Measurements from ENCODE around the gene FBF1. TPM values are rescaled to one million over a fixed set of nuclear protein-coding genes. Genes with fewer than 3 reads are reported as not detected.
A peak's percentile ranks its signal among the peaks of the same experiment; 100 is the strongest.

The FBF1 gene
- total and polyA plus RNA-seq, 9 of the 15 experiments (the other 6 are each of a cell fraction or from before 2014, with no cell fraction given), result 0.46 to 14.9 (median 7.5) TPM

- ATAC-seq, result no peak
- 81% methylated on average over 11 of the region's 11 CpGs for WGBS (ENCODE audit: insufficient coverage, low coverage, missing lambda C conversion rate)
- no TSS peak for BruUV-seq (replicated peaks)
- Histone ChIP-seq H3K4me1 (replicated peaks in 1 of 2; ENCODE audit: control insufficient read depth in 2 of 2, insufficient read depth in 2 of 2, low read length in 2 of 2) (peaks cover 3 to 14% of the 10 kb centered on the region in 2 experiments; a peak in 4 of 5 replicates), H3K27ac (ENCODE audit: extremely low read depth, low read depth, low read length) (no peak overlapping the region), H3K9me3 (replicated peaks; ENCODE audit: control insufficient read depth, insufficient read depth, low read depth, low read length) (no peaks in the 10 kb centered on the region), H3K4me2 (ENCODE audit: insufficient read depth, low read length) (no peak overlapping the region), H2AFZ (ENCODE audit: low read depth, low read length) (no peak overlapping the region), H3K79me2 (ENCODE audit: control insufficient read depth, insufficient read depth, low read length) (no peaks in the 10 kb centered on the region), H3K27me3 (ENCODE audit: control insufficient read depth in 2 of 2, insufficient read depth in 2 of 2, low read length in 2 of 2) (no peaks in the 10 kb centered on the region), H4K20me1 (replicated peaks; ENCODE audit: control insufficient read depth, insufficient read depth, low read length) (no peaks in the 10 kb centered on the region), H3K9me1 (ENCODE audit: control insufficient read depth, insufficient read depth, low read length) (no peaks in the 10 kb centered on the region), H3K4me3 (no peak overlapping the region), H3K36me3 (ENCODE audit: control insufficient read depth, insufficient read depth, low read length) (peaks cover 15% of the 10 kb centered on the region; the same call in 2 of the 3 replicates), H3K9ac (ENCODE audit: insufficient read depth in 1 of 2, low read depth in 2 of 2, low read length in 2 of 2) (0 out of 4 replicates have a peak overlapping the region, but pooled peaks of 1 of the 2 experiments have one; percentile 15)
- in situ Hi-C loops (cut with MboI), result no loop called here
- FAIRE-seq, result no peak
- TF ChIP-seq MXD1 (CRISPR knock-in tag; IDR thresholded peaks at IDR 0.05; ENCODE audit: borderline replicate concordance, poor library complexity, severe bottlenecking) (no peak), COPS2 (conservative IDR thresholded peaks at IDR 0.05) (no peak)
- ChIA-PET POLR2A (interaction anchor here (1.4 to 2.1 kb wide), 6 partner anchors 9 to 19 kb away, joined by 3 to 6 read pairs (median 4); partner anchors contain the start of genes ACOX1, FBF1 and TEN1), CTCF (ENCODE audit: low intra/inter-chr PET ratio) (no interaction called here)
- intact Hi-C loops (cut with micrococcal nuclease), result no loop called here
- DNase-seq (ENCODE audit: extremely low read depth in 1 of 4, low spot score in 3 of 4), result no peak
Measured at GRCh38 chr17:75959839-75960511, 19.1 kb upstream of the FBF1 start.
